Neural cell (in vitro differentiated cells): ENCODE measurements around the gene UFSP2. TPM values are rescaled to one million over a fixed set of nuclear protein-coding genes. Genes with fewer than 3 reads are reported as not detected.
"Not testable (repeated sequence)": the region's sequence is repeated elsewhere in the genome, so short reads cannot be mapped to it uniquely, and the experiment has no call there.

ENCODE experiments used
- H2AFZ ChIP-seq: fragments of 200-600, 300-800 bp; sonication (generic), shearing (Covaris generic); 2 replicates; pipeline ENCODE4 v1.6.0; 2014; ENCODE audit warnings: low read depth, mild to moderate bottlenecking, antibody characterized with exemption, low read length, moderate library complexity
- H3F3A ChIP-seq: fragments of 200-600 bp; shearing (Covaris generic); 2 replicates; pipeline ENCODE4 v1.6.1; 2016; ENCODE audit warnings: mild to moderate bottlenecking, moderate library complexity, mixed read lengths, antibody characterized with exemption, low read length; ENCODE audit not compliant: insufficient read depth, poor library complexity, severe bottlenecking
- H3K27ac ChIP-seq: fragments of 200-600, 300-800 bp; sonication (generic), shearing (Covaris generic); 2 replicates; pipeline ENCODE4 v1.5.1; 2014; ENCODE audit warnings: mild to moderate bottlenecking, low read length, moderate library complexity
- H3K27me3 ChIP-seq: fragments of 300-800, 200-600 bp; sonication (generic), shearing (Covaris generic); 2 replicates; pipeline ENCODE4 v1.6.0; 2014; ENCODE audit warnings: mild to moderate bottlenecking, low read depth, low read length, moderate library complexity; ENCODE audit not compliant: insufficient read depth
- H3K36me3 ChIP-seq: fragments of 300-800, 200-600 bp; sonication (generic), shearing (Covaris generic); 2 replicates; pipeline ENCODE4 v1.5.1; 2014; ENCODE audit warnings: mild to moderate bottlenecking, antibody characterized with exemption, low read length, moderate library complexity; ENCODE audit not compliant: insufficient read depth
- H3K4me2 ChIP-seq: fragments of 300-800, 200-600 bp; sonication (generic), shearing (Covaris generic); 2 replicates; pipeline ENCODE4 v1.6.0; 2014; ENCODE audit warnings: mild to moderate bottlenecking, low read length
- H3K4me3 ChIP-seq: fragments of 300-800, 200-600 bp; sonication (generic), shearing (Covaris generic); 2 replicates; pipeline ENCODE4 v1.5.1; 2014; ENCODE audit warnings: mild to moderate bottlenecking, low read length, moderate library complexity
- H3K79me2 ChIP-seq: fragments of 200-600 bp; shearing (Covaris generic); replicated peaks from 2 replicates; pipeline ENCODE4 v1.6.0; 2014; ENCODE audit warnings: mild to moderate bottlenecking, low read length, moderate library complexity; ENCODE audit not compliant: insufficient read depth
- H3K9ac ChIP-seq: fragments of 300-800, 200-600 bp; sonication (generic), shearing (Covaris generic); 2 replicates; pipeline ENCODE4 v1.6.1; 2016; ENCODE audit warnings: mild to moderate bottlenecking, low read length, mixed read lengths
- H3K9me2 ChIP-seq: fragments of 200-600 bp; shearing (Covaris generic); 2 replicates; pipeline ENCODE4 v1.6.1; 2016; ENCODE audit warnings: mild to moderate bottlenecking, low read length, mixed read lengths; ENCODE audit not compliant: insufficient read depth
- H3K9me3 ChIP-seq: fragments of 200-600, 300-800 bp; sonication (generic), shearing (Covaris generic); 2 replicates; pipeline ENCODE4 v1.6.1; 2016; ENCODE audit warnings: mild to moderate bottlenecking, mixed run types, low read length, moderate library complexity, mixed read lengths
- H4K20me1 ChIP-seq: fragments of 200-600 bp; shearing (Covaris generic); 2 replicates; pipeline ENCODE4 v1.6.1; 2016; ENCODE audit warnings: mild to moderate bottlenecking, mixed run types; ENCODE audit not compliant: insufficient read depth
- CTCF ChIP-seq: fragments of 450-650 bp; IDR thresholded peaks from 2 replicates; pipeline ENCODE4 v1.5.1; 2014; ENCODE audit warnings: antibody characterized with exemption, mild to moderate bottlenecking, moderate library complexity; ENCODE audit not compliant: poor library complexity, severe bottlenecking
- EP300 ChIP-seq: fragments of 450-650 bp; conservative IDR thresholded peaks from 2 replicates; pipeline ENCODE4 v1.6.1; 2014; ENCODE audit warnings: antibody characterized with exemption, mild to moderate bottlenecking, moderate library complexity; ENCODE audit not compliant: poor library complexity, severe bottlenecking
- EZH2 ChIP-seq: fragments of 200-600, 300-800 bp; shearing (Covaris generic), sonication (generic); IDR thresholded peaks from 2 replicates; pipeline ENCODE4 v1.6.1; 2014; ENCODE audit warnings: antibody characterized with exemption, low read length, borderline replicate concordance, mild to moderate bottlenecking; ENCODE audit not compliant: insufficient read depth, poor library complexity, severe bottlenecking
- MXI1 ChIP-seq: fragments of 450-650 bp; conservative IDR thresholded peaks from 2 replicates; pipeline ENCODE4 v1.6.1; 2014; ENCODE audit warnings: antibody characterized with exemption, mild to moderate bottlenecking; ENCODE audit not compliant: poor library complexity, severe bottlenecking
- POLR2AphosphoS5 ChIP-seq: IDR thresholded peaks from 2 replicates; pipeline ENCODE4 v1.6.1; 2012
- RAD21 ChIP-seq: fragments of 450-650 bp; conservative IDR thresholded peaks from 2 replicates; pipeline ENCODE4 v1.6.1; 2014; ENCODE audit warnings: antibody characterized with exemption, mild to moderate bottlenecking, moderate library complexity
- REST ChIP-seq: IDR thresholded peaks from 2 replicates; pipeline ENCODE4 v1.6.1; 2012; ENCODE audit warnings: borderline replicate concordance
- SMC3 ChIP-seq: fragments of 450-650 bp; conservative IDR thresholded peaks from 2 replicates; pipeline ENCODE4 v1.6.1; 2014; ENCODE audit warnings: antibody characterized with exemption, mild to moderate bottlenecking, moderate library complexity; ENCODE audit not compliant: poor library complexity
- TAF1 ChIP-seq: IDR thresholded peaks from 2 replicates; pipeline ENCODE4 v1.6.1; 2012; ENCODE audit warnings: low read depth
- polyA plus RNA-seq: library from polyadenylated mRNA; depleted of rRNA; stranded (reverse); fragments of >200 nt; gene quantifications from 2 replicates; pipeline ENCODE4 v1.2.3, GENCODE V29; 2014

The UFSP2 gene
- polyA plus RNA-seq, 1 donor from 2014 or later, result 38.9 TPM

- H4K20me1 ChIP-seq, result no peaks in the 10 kb centered on the region
- no peaks in the 10 kb centered on the region for H3K9me3 ChIP-seq
- H3K79me2 ChIP-seq, result no peaks in the 10 kb centered on the region
- no peaks in the 10 kb centered on the region for H3K27me3 ChIP-seq
- no peaks in the 10 kb centered on the region for H3K36me3 ChIP-seq
- H3K9me2 ChIP-seq, result no peaks in the 10 kb centered on the region
- no peak overlapping the region for H2AFZ ChIP-seq
- H3K27ac ChIP-seq, result no peak overlapping the region
- TF ChIP-seq RAD21 (no peak), MXI1 (no peak), EZH2 (no peak), SMC3 (no peak), POLR2AphosphoS5 (no peak), TAF1 (no peak), EP300 (no peak), REST (no peak), CTCF (no peak)
- no peaks in the 10 kb centered on the region for H3F3A ChIP-seq
- H3K4me3 ChIP-seq, result no peak overlapping the region
- no peak overlapping the region for H3K9ac ChIP-seq
- no peak overlapping the region for H3K4me2 ChIP-seq
Observed at GRCh38 chr4:185363251-185363650, 62.5 kb downstream of the UFSP2 start.

- H2AFZ ChIP-seq, H3K9me3 ChIP-seq, H3K79me2 ChIP-seq, H3K27ac ChIP-seq, H4K20me1 ChIP-seq, H3K4me3 ChIP-seq, H3K4me2 ChIP-seq, H3K27me3 ChIP-seq, H3K9me2 ChIP-seq, H3F3A ChIP-seq, H3K9ac ChIP-seq, H3K36me3 ChIP-seq: not testable (repeated sequence)
Observed at GRCh38 chr4:185362570-185362969, 63.2 kb downstream of the UFSP2 start.

- H3K4me2 ChIP-seq, result no peak overlapping the region
- TF ChIP-seq EZH2 (no peak), MXI1 (no peak), REST (no peak), RAD21 (no peak), POLR2AphosphoS5 (no peak), CTCF (no peak)
- no peaks in the 10 kb centered on the region for H3K36me3 ChIP-seq
Observed at GRCh38 chr4:185361872-185362271, 63.9 kb downstream of the UFSP2 start.

More at GRCh38 chr4:185361872-185362271, 63.9 kb downstream of the UFSP2 start:
- Histone ChIP-seq H3K9ac (no peak overlapping the region), H3K9me3 (no peaks in the 10 kb centered on the region), H2AFZ (no peak overlapping the region), H3K4me3 (no peak overlapping the region), H3K27me3 (no peaks in the 10 kb centered on the region), H3K9me2 (no peaks in the 10 kb centered on the region), H3K79me2 (no peaks in the 10 kb centered on the region), H3K27ac (no peak overlapping the region), H4K20me1 (no peaks in the 10 kb centered on the region), H3F3A (no peaks in the 10 kb centered on the region)
